Karpas-422 (cell line): ENCODE results near the gene ZIC2. TPM values are rescaled to one million over a fixed set of nuclear protein-coding genes. Genes with fewer than 3 reads are reported as not detected.

Source experiments
- DNase-seq: peaks from one replicate; pipeline ENCODE4 v3.0.0-alpha.2; 2015
- H2AFZ ChIP-seq: fragments of 200-600 bp; sonication (generic); 2 replicates; pipeline ENCODE4 v1.6.1; 2014; ENCODE audit warnings: antibody characterized with exemption, low read length, mixed read lengths
- H3K27ac ChIP-seq: fragments of 200-600 bp; sonication (generic); 2 replicates; pipeline ENCODE4 v1.5.1; 2014; ENCODE audit warnings: mild to moderate bottlenecking, low read length, moderate library complexity
- H3K27me3 ChIP-seq: fragments of 200-600 bp; sonication (generic); 2 replicates; pipeline ENCODE4 v1.6.1; 2014; ENCODE audit warnings: low read length, mixed read lengths
- H3K36me3 ChIP-seq: fragments of 200-600 bp; sonication (generic); 2 replicates; pipeline ENCODE4 v1.6.1; 2014; ENCODE audit warnings: low read length, mixed read lengths; ENCODE audit not compliant: insufficient read depth
- H3K4me1 ChIP-seq: fragments of 200-600 bp; sonication (generic); 2 replicates; pipeline ENCODE4 v1.6.1; 2014; ENCODE audit warnings: mild to moderate bottlenecking, low read length, mixed read lengths
- H3K4me2 ChIP-seq: fragments of 200-600 bp; sonication (generic); 2 replicates; pipeline ENCODE4 v1.6.1; 2014; ENCODE audit warnings: low read length, low read depth, mild to moderate bottlenecking; ENCODE audit not compliant: poor library complexity, severe bottlenecking
- H3K4me3 ChIP-seq: fragments of 200-600 bp; sonication (generic); 2 replicates; pipeline ENCODE4 v1.5.1; 2014; ENCODE audit warnings: mild to moderate bottlenecking, antibody characterized with exemption, low read length, mixed read lengths
- H3K79me2 ChIP-seq: fragments of 200-600 bp; sonication (generic); 2 replicates; pipeline ENCODE4 v1.6.1; 2014; ENCODE audit warnings: mild to moderate bottlenecking, low read length, mixed read lengths
- H3K9ac ChIP-seq: fragments of 200-600 bp; sonication (generic); 2 replicates; pipeline ENCODE4 v1.6.0; 2014; ENCODE audit warnings: low read length
- H3K9me2 ChIP-seq: fragments of 200-600 bp; sonication (generic), shearing (Covaris generic); replicated peaks from 2 replicates; pipeline ENCODE4 v1.6.0; 2014; ENCODE audit warnings: mild to moderate bottlenecking, low read length, moderate library complexity; ENCODE audit not compliant: insufficient read depth
- H3K9me3 ChIP-seq: fragments of 300-700, 200-600 bp; sonication (generic); 2 replicates; pipeline ENCODE4 v1.6.1; 2014; ENCODE audit warnings: low read length, mixed read lengths
- H4K20me1 ChIP-seq: fragments of 200-600 bp; sonication (generic); 2 replicates; pipeline ENCODE4 v1.6.1; 2014; ENCODE audit warnings: mild to moderate bottlenecking, antibody characterized with exemption, low read length, low read depth; ENCODE audit not compliant: insufficient read depth
- total RNA-seq: library from RNA; depleted of rRNA; stranded (reverse); fragments of >200 nt; shearing (Covaris generic); gene quantifications from 2 replicates; pipeline ENCODE4 v1.2.3, GENCODE V29; 2014; ENCODE audit warnings: low replicate concordance

The ZIC2 gene
- total RNA-seq, 1 experiment from 2014 or later = not detected

DNA sequence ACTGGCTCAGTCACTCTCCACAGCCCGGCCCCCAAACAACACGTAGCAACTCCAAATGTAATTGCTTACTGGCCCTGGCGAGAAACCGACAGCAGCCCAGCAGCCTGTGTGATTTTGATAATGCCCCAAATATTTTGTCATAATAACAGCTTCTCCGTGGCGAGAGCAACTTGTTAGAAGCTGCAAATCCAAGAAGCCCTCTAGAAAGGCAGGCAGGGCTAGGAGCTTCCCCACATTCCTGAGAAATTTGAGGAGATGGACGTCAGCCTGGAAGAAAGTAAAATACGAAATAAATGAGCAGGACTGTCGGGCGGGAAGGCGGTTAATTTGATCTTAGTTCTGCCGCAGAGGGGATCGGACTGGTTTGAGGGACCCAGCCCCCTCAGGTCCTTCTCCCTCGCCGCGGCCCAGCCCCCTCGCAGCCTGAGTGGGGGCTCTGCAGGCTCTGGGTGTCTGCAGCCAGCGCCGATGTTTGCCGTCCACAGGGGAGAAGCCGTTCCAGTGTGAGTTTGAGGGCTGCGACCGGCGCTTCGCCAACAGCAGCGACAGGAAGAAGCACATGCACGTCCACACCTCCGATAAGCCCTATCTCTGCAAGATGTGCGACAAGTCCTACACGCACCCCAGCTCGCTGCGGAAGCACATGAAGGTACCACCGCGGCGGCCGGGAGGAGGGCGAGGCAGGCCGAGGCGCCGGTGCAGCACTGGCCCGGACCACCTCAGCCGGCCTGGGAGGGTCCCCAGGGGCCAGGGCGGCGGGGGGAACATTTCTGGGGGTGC lies 3.1 kb downstream of the ZIC2 start:
- H3K4me2 ChIP-seq = no peak overlapping the region
- H4K20me1 ChIP-seq = no peaks in the 10 kb centered on the region
- no peak overlapping the region for H3K27ac ChIP-seq
- no peaks in the 10 kb centered on the region for H3K27me3 ChIP-seq
- H3K9ac ChIP-seq = no peak overlapping the region
- no peaks in the 10 kb centered on the region for H3K9me2 ChIP-seq
- no peaks in the 10 kb centered on the region for H3K36me3 ChIP-seq
- no peak overlapping the region for H3K4me3 ChIP-seq
- no peak overlapping the region for H2AFZ ChIP-seq
- DNase-seq = no peak
- H3K4me1 ChIP-seq = peaks cover 8% of the 10 kb centered on the region
- H3K79me2 ChIP-seq = no peaks in the 10 kb centered on the region
- no peaks in the 10 kb centered on the region for H3K9me3 ChIP-seq

- DNase-seq = no peak
- H3K9me2 ChIP-seq = no peaks in the 10 kb centered on the region
- H2AFZ ChIP-seq = no peak overlapping the region
- no peaks in the 10 kb centered on the region for H3K79me2 ChIP-seq
- H3K27ac ChIP-seq = no peak overlapping the region
- H3K4me1 ChIP-seq = peaks cover 8% of the 10 kb centered on the region
- no peak overlapping the region for H3K4me3 ChIP-seq
- H3K27me3 ChIP-seq = no peaks in the 10 kb centered on the region
- no peak overlapping the region for H3K4me2 ChIP-seq
- H3K9ac ChIP-seq = no peak overlapping the region
- no peaks in the 10 kb centered on the region for H3K9me3 ChIP-seq
- no peaks in the 10 kb centered on the region for H4K20me1 ChIP-seq
- H3K36me3 ChIP-seq = no peaks in the 10 kb centered on the region
These were observed 3.8 kb downstream of the ZIC2 start for GRCh38 chr13:99985241-99985874.

GRCh38 chr13:99985886-99986527 lies 4.4 kb downstream of the ZIC2 start:
- peaks cover 8% of the 10 kb centered on the region for H3K4me1 ChIP-seq

DNA sequence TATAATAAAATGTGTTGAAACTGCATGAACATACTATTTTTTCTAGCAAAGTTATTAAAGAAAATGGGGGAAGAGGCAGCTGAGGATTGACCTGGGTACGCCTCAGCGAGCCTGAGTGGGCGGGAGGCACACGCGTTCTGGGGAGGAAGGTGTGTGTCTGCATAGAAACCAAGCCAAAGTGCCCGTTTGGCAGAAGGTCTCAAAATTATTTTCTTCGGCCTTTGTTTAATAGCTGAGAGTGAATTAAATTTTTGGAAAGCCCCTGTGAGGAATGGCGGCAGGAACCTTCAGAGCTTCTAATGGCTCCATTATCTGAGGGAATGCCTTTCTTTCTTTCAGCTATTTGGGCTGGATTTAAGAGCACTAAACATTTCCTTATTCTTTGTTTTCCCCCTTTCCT lies 5.2 kb downstream of the ZIC2 start:
- H4K20me1 ChIP-seq = no peaks in the 10 kb centered on the region
- no peaks in the 10 kb centered on the region for H3K36me3 ChIP-seq
- H3K9me2 ChIP-seq = no peaks in the 10 kb centered on the region
- DNase-seq = no peak
- no peaks in the 10 kb centered on the region for H3K27me3 ChIP-seq
- no peak overlapping the region for H3K9ac ChIP-seq
- H3K79me2 ChIP-seq = no peaks in the 10 kb centered on the region
- no peak overlapping the region for H3K4me3 ChIP-seq
- peak overlapping the region; percentile 8 for H3K4me2 ChIP-seq
- no peaks in the 10 kb centered on the region for H3K9me3 ChIP-seq
- H3K4me1 ChIP-seq = peaks cover 8% of the 10 kb centered on the region
- no peak overlapping the region for H3K27ac ChIP-seq
- 0 out of 2 replicates have a peak overlapping the region, but pooled peaks have one; percentile 71 for H2AFZ ChIP-seq

More at GRCh38 chr13:99985886-99986527, 4.4 kb downstream of the ZIC2 start:
- Histone ChIP-seq H3K9ac (no peak overlapping the region), H2AFZ (peak overlapping the region; percentile 14; the same call in 1 of the 2 replicates), H3K4me2 (no peak overlapping the region), H3K36me3 (no peaks in the 10 kb centered on the region), H3K4me3 (no peak overlapping the region), H3K27ac (no peak overlapping the region), H3K9me3 (no peaks in the 10 kb centered on the region), H3K79me2 (no peaks in the 10 kb centered on the region), H3K27me3 (no peaks in the 10 kb centered on the region), H4K20me1 (no peaks in the 10 kb centered on the region), H3K9me2 (no peaks in the 10 kb centered on the region)
- DNase-seq = no peak

DNA sequence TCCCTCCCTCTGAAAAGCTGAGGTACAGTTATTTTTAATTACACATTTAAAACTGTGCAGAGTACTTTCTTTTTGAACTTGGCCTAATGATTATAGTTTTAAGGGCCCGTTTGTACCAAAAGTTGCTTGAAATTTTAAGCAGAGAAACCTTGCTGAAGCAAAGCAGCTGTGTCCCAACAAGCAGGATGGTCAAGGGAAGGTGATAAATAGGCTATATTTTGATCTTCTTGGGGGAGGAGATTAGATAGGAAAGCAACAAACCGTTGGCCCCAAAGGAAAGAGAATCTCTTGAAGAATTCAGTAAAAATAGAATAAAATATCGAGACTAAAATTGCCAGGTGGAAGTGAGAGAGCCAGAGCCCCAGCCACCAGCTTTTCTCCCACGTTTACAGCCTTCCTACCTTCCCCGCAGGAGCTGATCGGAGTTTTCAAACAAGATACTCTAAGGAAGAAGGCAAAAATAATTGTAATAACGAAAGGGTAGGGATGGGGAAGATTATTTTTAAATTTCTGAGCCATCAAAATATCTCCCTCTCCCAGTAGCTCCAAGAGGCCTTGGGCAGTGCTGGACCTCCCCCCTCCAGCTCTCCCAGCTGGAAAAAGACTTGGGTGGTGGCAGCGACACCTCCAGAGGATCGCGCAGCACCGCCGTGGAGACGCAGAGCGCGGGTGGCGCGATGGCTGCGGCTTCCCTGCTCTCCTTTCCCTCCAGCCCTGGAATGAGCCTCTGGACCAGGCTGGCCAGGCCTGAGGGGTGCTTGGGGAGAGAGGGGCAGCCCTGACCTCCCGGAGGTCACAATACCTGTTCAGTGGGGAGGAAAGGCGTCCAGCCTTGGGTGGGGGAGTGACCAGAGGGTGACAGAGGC lies 5.8 kb downstream of the ZIC2 start:
- Histone ChIP-seq H3K9ac (no peak overlapping the region), H3K9me2 (no peaks in the 10 kb centered on the region), H3K27ac (no peak overlapping the region), H3K4me2 (peak overlapping the region; percentile 8), H3K79me2 (no peaks in the 10 kb centered on the region), H3K36me3 (no peaks in the 10 kb centered on the region), H2AFZ (peak overlapping the region; percentile 71; the same call in 1 of the 2 replicates), H4K20me1 (no peaks in the 10 kb centered on the region), H3K4me3 (no peak overlapping the region), H3K4me1 (peaks cover 13% of the 10 kb centered on the region), H3K9me3 (no peaks in the 10 kb centered on the region), H3K27me3 (no peaks in the 10 kb centered on the region)
- no peak for DNase-seq

GRCh38 chr13:99988529-99989275 lies 7.1 kb downstream of the ZIC2 start:
- Histone ChIP-seq H3K9me3 (no peaks in the 10 kb centered on the region), H3K79me2 (no peaks in the 10 kb centered on the region), H4K20me1 (no peaks in the 10 kb centered on the region), H3K4me1 (peaks cover 25% of the 10 kb centered on the region), H3K27me3 (no peaks in the 10 kb centered on the region), H3K27ac (no peak overlapping the region), H3K4me3 (no peak overlapping the region), H3K9ac (no peak overlapping the region), H3K9me2 (no peaks in the 10 kb centered on the region), H3K36me3 (no peaks in the 10 kb centered on the region), H3K4me2 (no peak overlapping the region), H2AFZ (no peak overlapping the region)
- no peak for DNase-seq

- Histone ChIP-seq H3K36me3 (no peaks in the 10 kb centered on the region), H3K27ac (no peak overlapping the region), H3K4me3 (no peak overlapping the region), H2AFZ (no peak overlapping the region), H3K4me1 (peaks cover 25% of the 10 kb centered on the region), H3K4me2 (no peak overlapping the region), H3K9ac (no peak overlapping the region), H3K9me2 (no peaks in the 10 kb centered on the region), H3K27me3 (no peaks in the 10 kb centered on the region), H3K9me3 (no peaks in the 10 kb centered on the region), H4K20me1 (no peaks in the 10 kb centered on the region), H3K79me2 (no peaks in the 10 kb centered on the region)
- DNase-seq = no peak
These were observed 7.9 kb downstream of the ZIC2 start for GRCh38 chr13:99989276-99990125.
